ENCODE results near the gene RETSAT.
A peak's percentile ranks its signal among the peaks of the same experiment; 100 is the strongest.

RETSAT gene

GRCh38 chr2:85308896-85309555, 45.3 kb downstream of the RETSAT start:
- peak in 36 of 51 donors; percentile 11 to 78 (median 39) for DNase-seq

DNA sequence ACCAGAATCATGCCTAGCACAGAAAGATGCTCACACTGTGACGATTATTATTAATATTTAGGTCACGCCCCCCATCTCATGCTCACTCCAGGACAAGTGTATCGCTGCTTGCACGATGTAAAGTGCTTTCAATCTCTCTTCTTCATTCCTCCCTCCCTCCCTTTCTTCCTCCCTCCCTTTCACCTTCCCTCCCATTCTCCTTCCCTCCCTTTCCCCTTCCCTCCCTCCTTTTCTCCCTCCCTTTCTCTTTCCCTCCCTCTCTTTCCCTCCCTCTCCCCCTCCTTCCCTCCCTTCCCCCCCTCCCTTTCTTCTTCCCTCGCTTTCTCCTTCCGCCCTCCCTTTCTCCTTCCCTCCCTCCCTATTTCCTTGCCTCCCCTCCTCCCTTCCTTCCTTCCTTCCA, 46.1 kb downstream of the RETSAT start:
- DNase-seq = no peak

DNA sequence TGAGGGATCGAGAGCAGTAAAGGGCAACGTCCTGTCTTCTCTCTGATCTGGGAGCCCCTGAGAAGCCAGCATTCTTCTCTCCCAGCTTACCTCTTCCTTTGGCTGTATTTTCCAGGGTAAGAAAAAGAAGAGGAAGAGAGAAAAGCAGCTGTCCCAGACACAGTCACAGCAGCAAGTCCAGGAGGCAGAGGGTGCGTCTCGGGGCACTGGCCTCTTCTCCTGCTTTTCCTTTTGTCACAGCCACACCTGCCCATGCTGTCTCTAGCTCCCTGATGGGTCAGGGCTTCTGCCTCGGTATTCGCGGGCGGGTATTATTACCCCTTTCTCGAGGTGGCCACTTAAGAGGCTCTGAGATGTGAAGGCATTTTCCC, 46.8 kb downstream of the RETSAT start:
- DNase-seq = no peak

DNA sequence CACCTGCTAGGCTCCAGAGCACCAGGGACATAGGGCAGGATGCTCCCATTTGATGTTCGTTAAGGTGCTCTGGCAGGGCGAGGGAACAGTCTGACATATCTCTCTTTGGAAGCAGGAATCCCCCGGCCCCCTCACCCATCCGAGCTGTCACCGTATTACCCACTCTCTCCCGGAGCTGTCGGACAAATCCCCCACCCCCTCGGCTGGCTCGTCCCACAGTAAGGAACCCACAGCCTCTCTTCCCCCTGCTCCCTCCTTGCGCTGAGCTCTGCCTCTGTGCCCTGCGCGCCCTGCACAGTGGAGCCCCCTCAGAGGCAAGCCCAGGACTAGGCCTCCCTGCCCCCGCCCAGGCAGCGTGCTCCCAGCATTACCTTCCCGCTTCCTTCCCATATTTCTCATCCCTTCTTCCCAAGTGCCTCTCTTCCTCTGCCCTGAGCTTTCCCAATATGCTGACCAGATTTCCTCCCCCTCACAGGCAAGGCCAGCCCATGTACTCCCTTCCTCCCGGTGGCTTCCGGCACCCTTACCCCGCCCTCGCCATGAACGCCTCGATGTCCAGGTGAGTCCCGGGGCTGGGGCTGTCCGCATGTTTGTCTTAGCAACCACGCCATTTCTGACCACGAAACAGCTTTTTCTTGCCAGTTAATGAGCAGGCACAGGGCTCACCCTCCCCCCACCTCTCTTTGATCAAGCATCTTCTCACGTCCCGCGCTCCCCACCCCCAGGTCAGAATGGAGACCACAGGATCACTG, 50.4 kb downstream of the RETSAT start:
- DNase-seq = no peak

DNA sequence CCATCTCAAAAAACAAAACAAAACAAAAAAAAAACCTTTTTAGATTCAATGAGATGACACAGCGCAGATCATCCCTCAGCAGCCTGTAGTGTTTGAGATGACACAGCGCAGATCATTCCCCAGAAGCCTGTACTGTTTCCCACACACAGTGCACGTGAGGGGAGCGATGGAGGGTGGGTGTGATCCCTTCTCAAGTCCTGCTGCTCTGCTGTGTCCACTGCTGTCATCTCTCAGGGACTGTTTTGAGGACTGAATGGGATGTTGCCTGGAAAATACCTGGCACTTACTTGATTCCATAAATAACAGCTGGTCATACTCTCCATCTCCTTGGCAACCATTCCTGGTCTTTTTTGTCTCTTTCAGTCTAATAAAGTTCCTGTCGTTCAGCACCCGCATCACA, 52.2 kb downstream of the RETSAT start:
- peak in 7 of 51 donors; percentile 11 to 61 (median 31) for DNase-seq

All from hypothalamus (tissue), 51 donors.